GM19452 (cell line): Measurements from ENCODE around the gene HDAC3.

ENCODE experiments used
- ATAC-seq: cut with Tn5 transposase; IDR thresholded peaks from one replicate; pipeline ENCODE4 v1.9.1; 2021; ENCODE audit not compliant: unreplicated experiment

HDAC3 gene

DNA sequence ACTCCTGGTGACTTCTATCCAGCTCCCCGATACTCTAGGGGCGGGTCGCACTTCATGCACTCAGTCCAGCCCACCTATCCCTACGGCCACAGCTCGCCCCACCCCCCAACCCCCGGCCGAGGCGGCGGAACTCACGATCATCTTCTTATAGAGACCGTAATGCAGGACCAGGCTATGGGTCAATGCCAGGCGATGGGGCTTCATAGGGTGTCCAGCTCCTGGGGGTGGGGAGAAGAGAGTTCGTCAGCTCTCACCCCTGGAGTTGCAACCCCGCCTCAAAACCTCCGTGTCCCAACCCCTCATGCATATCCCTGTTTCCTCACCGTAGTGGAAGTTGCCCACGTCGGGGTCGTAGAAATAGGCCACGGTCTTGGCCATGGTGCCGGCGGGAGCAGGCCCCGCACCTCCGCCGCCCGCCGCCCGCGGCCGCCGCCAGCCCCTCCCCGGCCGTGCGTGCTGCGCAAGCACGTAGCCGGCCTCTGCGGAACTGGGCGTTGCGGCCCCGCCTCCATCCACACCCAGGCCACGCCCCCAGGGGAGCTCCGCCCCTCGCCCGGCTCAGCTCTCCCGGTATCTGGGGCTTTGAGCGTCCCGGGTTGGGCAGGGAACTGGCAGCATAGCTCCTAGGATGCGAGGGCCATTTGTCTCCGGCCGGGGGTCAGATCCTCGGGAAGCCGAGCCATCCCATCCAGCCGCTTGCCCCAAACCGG, at the start of gene HDAC3, which contains the start of gene RELL2:
TSS of gene HDAC3 (minus strand) at position 437 of the 710 bp plus-strand sequence. CDS start at position 378, 59 bp downstream.
TSS of gene RELL2 (plus strand) at position 585 of the 710 bp plus-strand sequence. CDS start 1,229 bp downstream, outside the sequence.
- peak; percentile 78 for ATAC-seq

- ATAC-seq, result no peak
These were observed 48.9 kb upstream of the HDAC3 start for GRCh38 chr5:141685591-141685990.

DNA sequence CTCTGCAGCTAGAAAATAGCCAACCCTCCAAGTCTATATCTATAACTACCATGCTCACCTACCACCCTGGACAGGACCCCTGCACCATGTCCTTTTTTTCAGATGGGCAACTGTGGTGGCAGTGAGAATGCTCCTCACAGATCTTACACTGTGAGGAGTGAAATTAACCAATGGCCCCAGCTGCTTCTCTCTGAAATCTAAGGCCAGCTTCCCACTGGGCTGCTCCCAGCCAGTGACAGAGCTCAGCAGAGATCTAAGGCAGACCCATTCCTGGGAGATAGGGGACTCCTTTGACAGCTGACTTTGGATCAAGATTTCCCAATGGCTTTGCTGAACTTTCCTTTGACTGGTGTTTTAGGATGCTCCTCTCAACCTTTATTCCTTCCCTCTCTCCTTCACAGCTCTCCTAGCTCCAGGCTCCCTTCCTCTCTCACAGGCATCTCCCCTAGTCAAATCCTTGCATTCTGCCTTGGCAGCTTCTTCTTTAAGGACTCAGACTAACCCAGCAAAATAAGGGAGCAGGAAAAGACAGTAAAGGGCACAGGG, 47.0 kb upstream of the HDAC3 start:
- no peak for ATAC-seq

- no peak for ATAC-seq
These were observed 45.3 kb upstream of the HDAC3 start, which contains the start of gene ARAP3 for GRCh38 chr5:141681695-141682641. Gene ARAP3 (minus strand): TSS chr5:141682230. CDS start chr5:141680486, 1,744 bp downstream.

DNA sequence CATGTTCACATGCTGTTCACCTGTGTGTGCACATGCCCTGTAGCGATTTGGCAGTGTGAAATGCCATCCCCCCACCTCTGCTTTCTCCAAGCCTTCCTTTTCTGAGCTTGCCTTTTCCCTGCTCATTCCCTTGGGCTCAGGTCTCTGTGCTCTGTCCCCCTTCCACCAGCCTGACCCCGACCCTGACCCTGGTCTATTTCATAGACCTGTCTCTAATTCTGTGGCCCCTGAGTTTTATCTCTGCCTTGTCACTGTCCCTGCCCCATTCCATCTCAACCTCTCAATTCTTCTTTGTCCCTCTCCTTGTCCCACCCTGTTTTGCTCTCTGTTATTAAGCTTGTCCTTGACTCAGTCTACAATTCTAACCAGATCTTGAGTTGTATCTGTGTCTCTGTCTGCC, 44.6 kb upstream of the HDAC3 start:
- no peak for ATAC-seq

DNA sequence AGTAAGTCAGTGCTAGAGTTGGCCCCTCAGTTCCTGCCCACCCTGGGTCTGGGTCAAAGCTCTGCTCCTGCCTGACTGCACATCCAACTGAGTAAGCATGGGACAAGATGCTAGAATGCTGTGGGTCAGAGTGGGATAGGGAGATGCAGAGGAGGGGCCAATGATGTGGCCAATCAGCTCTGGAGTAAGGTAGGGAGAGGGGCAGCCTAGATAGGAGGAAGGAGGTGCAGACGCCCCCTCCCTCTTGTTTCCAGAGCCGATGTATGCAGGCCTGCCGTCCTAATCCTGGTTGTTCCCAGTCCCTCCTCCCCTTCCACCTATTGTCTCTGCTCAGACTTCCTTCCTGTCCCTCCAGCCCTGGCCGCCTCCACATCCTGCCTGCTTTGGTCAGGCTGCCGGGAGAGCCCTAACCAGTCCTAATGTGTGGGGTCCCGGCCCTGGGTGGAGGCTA, 44.1 kb upstream of the HDAC3 start:
- no peak for ATAC-seq

GRCh38 chr5:141680178-141680577, 43.5 kb upstream of the HDAC3 start:
- no peak for ATAC-seq

DNA sequence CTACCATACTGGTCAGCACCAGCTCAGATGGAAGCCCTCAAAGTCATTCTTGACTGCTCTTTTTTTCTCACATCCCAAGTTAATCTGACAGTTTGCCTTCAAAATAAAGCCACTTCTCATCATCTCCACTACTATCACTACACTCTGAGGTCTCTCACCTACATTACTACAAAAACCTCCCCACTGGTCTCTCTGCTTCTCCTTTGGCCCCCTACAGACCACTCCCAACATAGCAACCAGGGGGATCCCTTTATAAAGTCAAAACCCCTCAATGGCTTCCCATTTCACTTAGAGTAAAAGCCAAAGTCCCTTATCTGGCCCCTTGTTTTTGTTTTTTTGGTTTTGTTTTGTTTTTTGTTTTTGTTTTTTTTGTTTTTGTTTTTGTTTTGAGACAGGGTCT, 40.8 kb upstream of the HDAC3 start:
- no peak for ATAC-seq

GRCh38 chr5:141675672-141676071, 39.0 kb upstream of the HDAC3 start:
- no peak for ATAC-seq

GRCh38 chr5:141674747-141675146, 38.1 kb upstream of the HDAC3 start:
- ATAC-seq, result no peak

DNA sequence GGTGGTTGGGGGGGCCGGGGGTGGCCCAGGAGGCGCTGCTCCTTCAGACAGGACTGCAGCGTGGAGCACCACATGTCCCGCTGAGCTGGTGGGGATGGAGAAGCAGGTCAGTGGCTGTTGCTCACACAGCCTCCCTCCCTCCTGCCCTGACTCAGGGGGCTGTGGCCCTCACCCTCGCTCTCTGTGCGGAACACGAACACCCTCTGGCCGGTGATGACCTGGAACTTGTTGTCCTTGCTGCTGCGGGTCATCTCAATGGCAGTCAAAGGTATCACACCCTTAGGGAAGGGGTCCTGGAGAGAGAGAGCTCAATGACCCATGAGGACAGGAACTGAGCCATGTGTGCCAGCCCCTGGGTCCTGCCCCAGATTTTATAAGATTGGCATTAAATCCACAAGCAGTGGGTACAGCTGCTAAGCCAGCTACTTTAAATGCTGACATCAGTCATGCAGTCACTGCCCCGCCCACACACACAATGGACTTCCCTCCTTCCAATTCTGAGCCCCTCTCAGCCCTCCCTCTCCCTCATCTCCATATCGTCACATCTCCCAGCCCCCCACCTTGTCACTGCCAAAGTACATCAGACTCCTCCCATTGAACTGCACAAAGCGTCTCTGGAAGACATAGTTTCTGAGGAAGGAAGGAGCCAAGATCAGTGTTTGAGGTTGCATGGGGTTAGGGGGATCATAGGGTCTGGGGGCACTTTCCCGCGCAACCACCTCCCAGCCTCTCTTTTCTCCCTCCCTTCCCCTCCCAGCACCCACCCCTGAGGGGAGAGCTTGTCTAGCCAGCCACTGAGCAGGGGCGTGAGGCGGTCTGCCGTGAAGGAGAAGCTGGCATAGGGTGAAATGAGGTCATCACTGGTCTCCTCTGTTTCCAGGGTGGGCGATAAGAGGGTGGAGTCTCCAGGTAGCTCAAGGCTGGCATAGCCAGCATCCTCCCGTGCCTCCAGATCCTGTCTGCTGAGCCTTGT, 36.5 kb upstream of the HDAC3 start:
- ATAC-seq, result no peak

- no peak for ATAC-seq
These were observed 35.6 kb upstream of the HDAC3 start for GRCh38 chr5:141672071-141672840.

- ATAC-seq, result no peak
These were observed 32.9 kb upstream of the HDAC3 start for GRCh38 chr5:141669520-141669919.

- ATAC-seq, result no peak
These were observed 32.1 kb upstream of the HDAC3 start for GRCh38 chr5:141668601-141669265.

GRCh38 chr5:141665995-141666940, 29.6 kb upstream of the HDAC3 start:
- ATAC-seq, result no peak

DNA sequence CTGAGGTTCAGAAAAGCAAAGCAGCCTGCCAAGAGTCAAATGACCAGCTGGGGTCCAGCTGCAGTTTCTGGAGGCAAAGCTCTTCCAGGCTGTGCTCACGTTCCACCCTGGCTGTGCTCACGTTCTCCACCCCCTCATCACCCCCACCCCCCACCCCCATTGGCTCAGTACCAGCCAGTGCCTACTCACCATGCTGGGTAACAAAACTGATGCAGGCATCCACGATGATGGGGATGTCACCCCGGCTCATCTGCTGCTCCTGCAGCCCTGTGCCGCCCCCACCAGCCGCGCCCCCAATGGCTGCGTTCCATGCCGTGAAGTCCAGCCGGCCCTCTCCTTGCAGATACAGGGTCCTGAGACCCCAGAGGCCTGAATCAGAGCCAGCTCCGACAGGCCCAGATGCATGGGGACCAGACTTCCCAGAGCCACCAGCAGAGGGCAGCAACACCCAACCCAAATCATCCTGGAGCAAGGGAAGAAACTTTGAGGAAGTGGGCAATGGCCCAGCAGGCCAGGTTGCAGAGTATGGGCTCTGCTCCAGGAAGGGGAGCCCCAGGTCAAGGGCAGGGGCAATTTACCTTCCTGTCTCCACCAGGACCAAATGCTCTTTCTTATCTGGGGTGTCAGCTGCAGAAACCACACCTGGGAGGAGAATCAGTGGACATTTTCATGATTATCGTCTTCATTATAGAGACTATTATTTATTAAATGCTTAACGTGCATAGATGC, 28.2 kb upstream of the HDAC3 start:
- ATAC-seq, result peak; percentile 99

GRCh38 chr5:141663506-141663905, 26.9 kb upstream of the HDAC3 start:
- ATAC-seq, result no peak
